Ishikawa (cell line): ENCODE measurements around the gene STK38.

Experiments used
- CEBPB ChIP-seq: IDR thresholded peaks from 2 replicates; pipeline ENCODE4 v1.6.1; 2012
- CREB1 ChIP-seq: IDR thresholded peaks from 2 replicates; pipeline ENCODE4 v1.6.1; 2012; ENCODE audit warnings: low read depth
- EGR1 ChIP-seq: IDR thresholded peaks from 2 replicates; pipeline ENCODE4 v1.6.1; 2012
- EP300 ChIP-seq: IDR thresholded peaks from 2 replicates; pipeline ENCODE4 v1.6.1; 2012; ENCODE audit warnings: borderline replicate concordance
- FOXM1 ChIP-seq: IDR thresholded peaks from 2 replicates; pipeline ENCODE4 v1.6.1; 2012; ENCODE audit warnings: low read depth, borderline replicate concordance
- MAX ChIP-seq: IDR thresholded peaks from 2 replicates; pipeline ENCODE4 v1.6.1; 2012
- NFIC ChIP-seq: IDR thresholded peaks from 2 replicates; pipeline ENCODE4 v1.6.1; 2012
- RAD21 ChIP-seq: IDR thresholded peaks from 2 replicates; pipeline ENCODE4 v1.6.1; 2012; ENCODE audit warnings: low read depth
- REST ChIP-seq: IDR thresholded peaks from 2 replicates; pipeline ENCODE4 v1.6.1; 2012; ENCODE audit warnings: low read depth, mild to moderate bottlenecking
- TAF1 ChIP-seq: IDR thresholded peaks from 2 replicates; pipeline ENCODE4 v1.6.1; 2012; ENCODE audit warnings: low read depth, mild to moderate bottlenecking
- TCF12 ChIP-seq: IDR thresholded peaks from 2 replicates; pipeline ENCODE4 v1.6.1; 2012; ENCODE audit warnings: low read depth
- TEAD4 ChIP-seq: IDR thresholded peaks from 2 replicates; pipeline ENCODE4 v1.6.1; 2012
- USF1 ChIP-seq: IDR thresholded peaks from 2 replicates; pipeline ENCODE4 v1.6.1; 2012
- YY1 ChIP-seq: IDR thresholded peaks from 2 replicates; pipeline ENCODE4 v1.6.1; 2012; ENCODE audit warnings: low read depth
- ZBTB7A ChIP-seq: IDR thresholded peaks from 2 replicates; pipeline ENCODE4 v1.6.1; 2012; ENCODE audit warnings: low read depth

The STK38 gene

GRCh38 chr6:36550473-36551000 lies 3.3 kb upstream of the STK38 start:
- TF ChIP-seq REST, result no peak
- no peak for TF ChIP-seq EGR1
- TF ChIP-seq YY1, result no peak
- TF ChIP-seq EP300, result no peak
- no peak for TF ChIP-seq RAD21
- no peak for TF ChIP-seq NFIC
- no peak for TF ChIP-seq ZBTB7A
- no peak for TF ChIP-seq FOXM1
- TF ChIP-seq CEBPB, result no peak
- TF ChIP-seq TCF12, result no peak
- no peak for TF ChIP-seq TAF1
- no peak for TF ChIP-seq CREB1
- TF ChIP-seq TEAD4, result no peak
- TF ChIP-seq MAX, result no peak
- no peak for TF ChIP-seq USF1

GRCh38 chr6:36548401-36548743 lies 1.1 kb upstream of the STK38 start:
- TF ChIP-seq MAX (no peak), TAF1 (no peak), FOXM1 (no peak), RAD21 (no peak), EP300 (no peak)

GRCh38 chr6:36547646-36548400 lies 544 bp upstream of the STK38 start:
- TF ChIP-seq EP300, result no peak
- TF ChIP-seq REST, result no peak
- no peak for TF ChIP-seq EGR1
- no peak for TF ChIP-seq USF1
- no peak for TF ChIP-seq RAD21
- no peak for TF ChIP-seq YY1
- TF ChIP-seq TAF1, result no peak
- no peak for TF ChIP-seq NFIC
- TF ChIP-seq TEAD4, result no peak
- no peak for TF ChIP-seq TCF12

GRCh38 chr6:36546308-36546919 lies 865 bp downstream of the STK38 start:
- TF ChIP-seq YY1 (no peak), EGR1 (no peak), CREB1 (no peak), MAX (no peak), FOXM1 (no peak), EP300 (no peak), CEBPB (no peak), TCF12 (no peak), RAD21 (no peak), ZBTB7A (no peak), REST (no peak), USF1 (no peak), TEAD4 (no peak), TAF1 (no peak), NFIC (no peak)
